ENCODE measurements around the gene CTSZ.
A peak's percentile ranks its signal among the peaks of the same experiment; 100 is the strongest.
"Not testable (repeated sequence)": the region's sequence is repeated elsewhere in the genome, so short reads cannot be mapped to it uniquely, and the experiment has no call there.

The CTSZ gene

DNA sequence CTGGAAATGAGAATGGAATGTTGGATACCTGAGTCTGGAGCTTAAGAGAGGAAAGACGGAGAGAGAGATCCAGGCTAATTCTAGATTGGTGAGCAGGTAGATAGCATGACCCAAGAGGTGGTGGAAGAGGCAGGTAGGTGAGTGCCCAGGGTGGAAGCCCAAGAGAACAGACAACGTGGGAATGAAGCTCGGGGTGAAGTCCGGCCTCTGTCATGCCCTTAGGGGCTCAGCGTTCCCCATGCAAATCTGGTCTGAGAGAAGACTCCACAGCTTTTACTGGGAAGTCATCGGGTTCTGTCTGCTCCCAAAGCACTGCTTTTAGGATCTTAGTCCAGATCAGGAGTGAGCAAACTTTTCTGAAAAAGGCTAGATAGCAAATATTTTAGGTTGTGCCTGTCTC, 22.4 kb downstream of the CTSZ start:
- H3K27me3 ChIP-seq (replicated peaks; ENCODE audit: control insufficient read depth, insufficient read depth, low read length), result no peaks in the 10 kb centered on the region
- no peaks in the 10 kb centered on the region for H3K9me3 ChIP-seq (ENCODE audit: control insufficient read depth, low read length)
- no peak for DNase-seq (ENCODE audit: low read depth)
- peaks cover 35% of the 10 kb centered on the region for H3K36me3 ChIP-seq (ENCODE audit: control insufficient read depth, insufficient read depth, low read length, severe bottlenecking)
- peaks cover 34% of the 10 kb centered on the region for H3K4me1 ChIP-seq (ENCODE audit: control insufficient read depth, insufficient read depth, low read length)
- no peak overlapping the region for H3K4me3 ChIP-seq (ENCODE audit: low read length)
- no peak overlapping the region for H3K9ac ChIP-seq (ENCODE audit: low read length)

DNA sequence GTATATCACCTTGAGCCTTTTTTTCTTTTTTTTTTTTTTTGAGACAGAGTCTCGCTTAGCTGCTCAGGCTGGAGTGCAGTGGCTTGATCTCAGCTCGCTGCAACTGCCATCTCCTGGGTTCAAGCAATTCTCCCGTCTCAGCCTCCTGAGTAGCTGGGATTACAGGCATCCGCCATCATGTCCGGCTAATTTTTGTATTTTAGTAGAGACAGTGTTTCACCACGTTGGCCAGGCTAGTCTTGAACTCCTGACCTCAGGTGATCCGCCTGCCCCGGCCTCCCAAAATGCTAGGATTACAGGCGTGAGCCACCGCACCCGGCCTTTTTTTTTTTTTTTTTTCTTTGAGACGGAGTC, 24.0 kb downstream of the CTSZ start:
- not testable (repeated sequence) for H3K27me3 ChIP-seq (replicated peaks; ENCODE audit: control insufficient read depth, insufficient read depth, low read length); DNase-seq (ENCODE audit: low read depth); H3K9me3 ChIP-seq (ENCODE audit: control insufficient read depth, low read length); H3K9ac ChIP-seq (ENCODE audit: low read length); H3K4me3 ChIP-seq (ENCODE audit: low read length)
- peaks cover 34% of the 10 kb centered on the region for H3K4me1 ChIP-seq (ENCODE audit: control insufficient read depth, insufficient read depth, low read length)
- H3K36me3 ChIP-seq (ENCODE audit: control insufficient read depth, insufficient read depth, low read length, severe bottlenecking), result peaks cover 19% of the 10 kb centered on the region

DNA sequence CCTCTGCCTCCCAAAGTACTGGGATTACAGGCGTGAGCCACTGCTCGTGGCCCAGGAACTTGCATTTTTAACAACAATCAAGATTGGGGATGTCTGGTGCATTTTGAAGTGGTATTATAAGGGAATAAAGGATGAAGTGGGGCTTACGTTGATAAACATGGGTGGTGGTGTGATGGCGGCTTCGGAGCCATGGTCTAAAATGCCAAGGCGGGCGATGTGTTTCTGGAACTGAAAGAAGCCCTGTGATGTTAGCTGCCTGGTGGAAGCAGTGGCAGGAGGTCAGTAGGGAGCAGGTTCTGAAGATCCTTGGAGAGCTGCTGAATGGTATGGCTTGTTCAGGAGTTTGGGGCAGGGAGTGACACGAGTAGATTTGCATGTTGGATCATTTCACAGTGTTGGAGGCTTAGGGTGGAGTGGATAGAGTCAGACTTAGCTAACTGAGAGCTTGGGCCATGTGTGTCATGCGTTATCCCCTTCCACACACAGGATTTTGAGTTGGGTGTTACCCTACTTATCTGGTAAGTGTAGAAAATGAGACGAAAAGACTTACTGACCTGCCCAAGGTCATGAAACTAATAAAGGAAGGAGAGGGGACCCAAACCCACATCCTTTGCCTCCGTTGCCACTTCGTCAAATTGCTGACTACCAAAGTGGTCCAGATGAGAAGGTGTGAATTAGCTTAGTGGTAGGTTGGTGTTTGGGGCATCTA, 24.5 kb downstream of the CTSZ start:
- DNase-seq (ENCODE audit: low read depth), result no peak
- no peaks in the 10 kb centered on the region for H3K27me3 ChIP-seq (replicated peaks; ENCODE audit: control insufficient read depth, insufficient read depth, low read length)
- peak overlapping the region; percentile 94 for H3K4me3 ChIP-seq (ENCODE audit: low read length)
- no peak overlapping the region for H3K9ac ChIP-seq (ENCODE audit: low read length)
- H3K36me3 ChIP-seq (ENCODE audit: control insufficient read depth, insufficient read depth, low read length, severe bottlenecking), result peaks cover 14% of the 10 kb centered on the region
- H3K9me3 ChIP-seq (ENCODE audit: control insufficient read depth, low read length), result no peaks in the 10 kb centered on the region
- H3K4me1 ChIP-seq (ENCODE audit: control insufficient read depth, insufficient read depth, low read length), result peaks cover 34% of the 10 kb centered on the region

DNA sequence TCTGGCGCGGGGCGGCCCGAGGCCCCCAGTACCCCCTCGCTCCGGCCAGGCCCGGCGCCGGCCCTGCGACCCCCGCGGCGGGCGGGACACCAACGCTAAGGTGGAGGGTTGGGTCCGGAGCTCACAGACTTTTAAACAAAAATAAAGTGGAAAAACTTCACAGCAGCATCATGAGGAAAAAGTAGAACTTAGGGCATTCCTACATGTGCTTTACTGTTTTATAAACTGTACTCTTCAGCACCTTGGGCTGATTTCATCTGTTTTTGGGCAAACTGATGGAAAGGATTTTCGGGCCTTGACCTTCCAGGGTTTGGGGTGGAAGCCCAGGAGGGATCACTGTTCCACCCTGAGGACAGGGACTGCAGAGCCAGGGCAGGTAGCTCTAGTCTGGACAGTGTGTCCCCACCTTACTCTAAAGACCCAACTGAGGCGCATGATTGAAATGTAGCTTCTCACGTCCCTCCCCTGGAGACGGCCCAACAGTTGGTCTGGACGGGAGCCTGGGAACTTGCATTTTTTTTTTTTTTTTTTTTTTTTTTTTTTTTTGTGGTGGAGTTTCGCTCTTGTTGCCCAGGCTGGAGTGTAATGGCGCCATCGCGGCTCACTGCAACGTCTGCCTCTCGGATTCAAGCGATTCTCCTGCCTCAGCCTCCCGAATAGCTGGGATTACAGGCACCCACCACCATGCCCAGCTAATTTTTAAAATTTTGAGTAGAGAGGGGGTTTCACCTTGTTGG, 25.3 kb downstream of the CTSZ start:
- H3K4me3 ChIP-seq (ENCODE audit: low read length), result peak overlapping the region; percentile 94
- no peaks in the 10 kb centered on the region for H3K9me3 ChIP-seq (ENCODE audit: control insufficient read depth, low read length)
- H3K36me3 ChIP-seq (ENCODE audit: control insufficient read depth, insufficient read depth, low read length, severe bottlenecking), result peaks cover 6% of the 10 kb centered on the region
- peak overlapping the region; percentile 90 for H3K9ac ChIP-seq (ENCODE audit: low read length)
- DNase-seq (ENCODE audit: low read depth), result peak; percentile 39
- no peaks in the 10 kb centered on the region for H3K27me3 ChIP-seq (replicated peaks; ENCODE audit: control insufficient read depth, insufficient read depth, low read length)
- H3K4me1 ChIP-seq (ENCODE audit: control insufficient read depth, insufficient read depth, low read length), result peaks cover 34% of the 10 kb centered on the region

DNA sequence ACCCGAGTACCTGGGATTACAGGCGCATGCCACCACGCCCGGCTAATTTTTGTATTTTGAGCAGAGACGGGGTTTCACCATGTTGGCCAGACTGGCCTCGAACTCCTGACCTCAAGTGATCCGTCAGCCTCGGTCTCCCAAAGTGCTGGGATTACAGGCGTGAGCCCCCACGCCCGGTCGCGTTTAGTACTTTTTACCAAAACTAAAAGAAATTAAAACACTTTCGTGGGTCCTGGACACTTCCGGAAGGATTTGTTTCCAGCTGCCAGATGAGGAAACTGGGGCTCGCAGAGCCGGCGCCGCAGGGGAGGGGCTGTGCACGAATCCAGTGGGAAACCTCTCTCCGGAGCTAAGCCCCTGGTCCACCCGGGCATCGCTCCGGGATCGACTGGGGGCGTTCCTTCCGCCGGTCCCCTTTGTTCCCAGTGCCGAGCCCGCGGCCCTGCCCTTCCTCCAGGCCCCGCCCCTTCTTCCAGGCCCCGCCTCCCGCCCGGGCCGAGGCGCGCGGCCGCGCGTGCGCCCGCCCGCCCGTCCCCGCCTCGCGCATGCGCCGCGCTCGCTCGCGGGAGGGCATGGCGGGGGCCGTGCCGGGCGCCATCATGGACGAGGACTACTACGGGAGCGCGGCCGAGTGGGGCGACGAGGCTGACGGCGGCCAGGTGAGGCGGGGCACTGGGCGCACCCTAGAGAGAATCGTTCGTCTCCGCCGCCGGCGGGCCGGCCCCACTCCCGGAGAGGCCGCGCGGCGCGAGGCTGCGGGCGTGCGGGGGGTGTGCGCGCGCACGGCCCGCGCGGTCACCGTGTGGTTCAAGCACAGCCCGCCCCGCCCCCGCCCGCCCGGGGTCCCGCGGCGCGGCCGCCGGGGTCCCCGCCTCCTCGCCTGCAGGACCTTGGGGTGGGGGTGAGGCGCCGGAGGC, 26.1 kb downstream of the CTSZ start, which contains the start of gene NELFCD:
TSS of gene NELFCD (plus strand) at position 546 of the 917 bp plus-strand sequence. CDS start at position 600, 54 bp downstream.
- H3K9me3 ChIP-seq (ENCODE audit: control insufficient read depth, low read length), result peaks cover 7% of the 10 kb centered on the region
- peaks cover 33% of the 10 kb centered on the region for H3K4me1 ChIP-seq (ENCODE audit: control insufficient read depth, insufficient read depth, low read length)
- H3K36me3 ChIP-seq (ENCODE audit: control insufficient read depth, insufficient read depth, low read length, severe bottlenecking), result no peaks in the 10 kb centered on the region
- H3K4me3 ChIP-seq (ENCODE audit: low read length), result peak within 1 kb of the TSS; percentile 94
- no peaks in the 10 kb centered on the region for H3K27me3 ChIP-seq (replicated peaks; ENCODE audit: control insufficient read depth, insufficient read depth, low read length)
- peak within 1 kb of the TSS; percentile 90 for H3K9ac ChIP-seq (ENCODE audit: low read length)
- peak; percentile 96 for DNase-seq (ENCODE audit: low read depth)

DNA sequence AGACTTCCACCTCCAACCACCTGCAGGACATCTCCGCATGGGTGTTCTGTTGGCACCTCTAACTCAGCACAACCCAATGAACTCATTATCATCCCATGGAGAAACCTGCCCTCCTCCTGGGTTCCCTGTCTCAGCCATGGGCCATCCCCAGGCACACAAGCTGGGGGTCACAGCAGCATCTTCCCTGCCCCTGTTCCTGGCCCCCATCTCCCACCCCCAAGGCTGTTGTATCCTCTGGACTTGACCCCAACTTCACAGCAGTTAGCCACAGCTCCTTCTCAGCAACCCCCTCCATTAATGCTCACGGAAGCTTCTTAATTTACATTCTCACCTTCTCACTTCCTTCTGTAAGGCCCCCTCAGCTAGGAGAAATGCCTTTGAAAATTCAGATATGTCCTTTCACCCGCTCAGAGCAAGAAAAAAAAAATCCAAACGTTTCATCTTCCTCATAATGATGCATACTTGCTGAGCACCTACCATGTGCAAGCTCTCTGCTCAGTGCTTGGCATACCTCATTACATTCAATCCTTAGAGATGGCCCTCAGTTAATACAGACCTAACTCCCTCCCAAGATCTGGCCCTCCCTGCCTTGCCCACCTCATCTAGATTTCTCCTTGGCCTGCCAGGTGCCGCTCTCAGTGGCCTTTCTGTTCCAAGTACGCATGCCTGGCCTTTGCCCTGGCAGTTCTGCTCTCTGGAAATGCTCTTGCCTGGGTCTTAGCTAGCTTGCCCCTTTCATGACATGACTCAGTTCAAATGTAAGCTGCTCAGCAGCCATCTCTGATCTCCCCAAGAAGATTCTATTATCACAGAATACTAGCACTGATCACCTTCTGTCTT, 28.5 kb downstream of the CTSZ start:
- H3K4me3 ChIP-seq (ENCODE audit: low read length), result no peak overlapping the region
- DNase-seq (ENCODE audit: low read depth), result no peak
- peaks cover 13% of the 10 kb centered on the region for H3K4me1 ChIP-seq (ENCODE audit: control insufficient read depth, insufficient read depth, low read length)
- no peaks in the 10 kb centered on the region for H3K36me3 ChIP-seq (ENCODE audit: control insufficient read depth, insufficient read depth, low read length, severe bottlenecking)
- H3K9ac ChIP-seq (ENCODE audit: low read length), result no peak overlapping the region
- peaks cover 18% of the 10 kb centered on the region for H3K9me3 ChIP-seq (ENCODE audit: control insufficient read depth, low read length)
- no peaks in the 10 kb centered on the region for H3K27me3 ChIP-seq (replicated peaks; ENCODE audit: control insufficient read depth, insufficient read depth, low read length)

DNA sequence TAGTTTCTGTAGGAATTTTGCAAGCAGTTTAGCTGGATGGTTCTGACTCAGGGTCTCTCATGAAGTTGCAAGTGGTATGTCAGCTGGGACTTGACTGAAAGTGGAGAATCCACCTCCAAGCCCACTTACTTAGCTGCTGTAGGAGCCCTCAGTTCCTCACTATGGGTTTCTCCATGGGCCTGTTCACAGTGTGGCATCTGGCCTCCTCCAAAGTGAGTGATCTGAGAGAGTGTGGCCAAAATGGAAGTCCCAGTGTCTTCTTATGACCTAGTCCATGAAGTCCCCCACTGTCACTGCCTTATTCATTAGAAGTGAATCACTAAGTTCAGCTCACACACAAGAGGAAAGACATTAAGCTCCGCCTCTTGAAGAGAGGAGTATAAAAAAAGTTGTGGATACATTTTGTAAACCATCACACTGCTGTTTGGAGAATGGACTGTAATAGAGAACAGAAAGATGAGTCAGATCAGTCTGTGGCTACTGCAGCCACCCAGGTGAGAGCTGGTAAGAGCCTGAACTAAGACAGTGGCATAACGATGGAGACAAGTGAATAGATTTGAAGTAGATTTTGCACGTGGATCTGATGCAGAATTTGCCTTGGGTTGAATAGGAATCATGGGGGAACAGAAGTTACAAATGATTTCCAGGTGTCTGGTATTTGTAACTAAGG, 30.9 kb downstream of the CTSZ start:
- no peak for DNase-seq (ENCODE audit: low read depth)
- Histone ChIP-seq H3K9me3 (ENCODE audit: control insufficient read depth, low read length) (peaks cover 18% of the 10 kb centered on the region), H3K9ac (ENCODE audit: low read length) (no peak overlapping the region), H3K4me3 (ENCODE audit: low read length) (no peak overlapping the region), H3K4me1 (ENCODE audit: control insufficient read depth, insufficient read depth, low read length) (peaks cover 4% of the 10 kb centered on the region), H3K27me3 (replicated peaks; ENCODE audit: control insufficient read depth, insufficient read depth, low read length) (no peaks in the 10 kb centered on the region), H3K36me3 (ENCODE audit: control insufficient read depth, insufficient read depth, low read length, severe bottlenecking) (no peaks in the 10 kb centered on the region)

DNA sequence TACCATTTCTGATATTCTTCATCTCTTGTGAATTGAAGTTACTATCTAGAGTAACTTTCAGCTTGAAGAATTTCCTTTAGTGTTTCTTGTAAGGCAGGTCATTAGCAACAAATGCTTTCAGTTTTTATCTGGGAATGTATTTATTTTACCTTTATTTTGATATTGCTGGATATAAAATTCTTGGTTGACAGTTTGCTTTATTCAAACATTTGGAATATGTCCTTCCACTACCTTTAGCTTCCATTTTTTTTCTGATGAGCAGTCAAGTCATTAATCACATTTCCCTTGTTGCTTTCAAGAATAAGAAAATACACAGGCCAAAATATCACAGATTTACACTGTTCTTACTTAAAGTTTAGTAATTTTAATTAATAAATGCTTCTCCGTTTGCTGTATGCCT, 31.7 kb downstream of the CTSZ start:
- Histone ChIP-seq H3K9me3 (ENCODE audit: control insufficient read depth, low read length) (peaks cover 18% of the 10 kb centered on the region), H3K9ac (ENCODE audit: low read length) (no peak overlapping the region), H3K36me3 (ENCODE audit: control insufficient read depth, insufficient read depth, low read length, severe bottlenecking) (no peaks in the 10 kb centered on the region), H3K4me3 (ENCODE audit: low read length) (no peak overlapping the region), H3K4me1 (ENCODE audit: control insufficient read depth, insufficient read depth, low read length) (no peaks in the 10 kb centered on the region), H3K27me3 (replicated peaks; ENCODE audit: control insufficient read depth, insufficient read depth, low read length) (no peaks in the 10 kb centered on the region)
- DNase-seq (ENCODE audit: low read depth), result no peak

DNA sequence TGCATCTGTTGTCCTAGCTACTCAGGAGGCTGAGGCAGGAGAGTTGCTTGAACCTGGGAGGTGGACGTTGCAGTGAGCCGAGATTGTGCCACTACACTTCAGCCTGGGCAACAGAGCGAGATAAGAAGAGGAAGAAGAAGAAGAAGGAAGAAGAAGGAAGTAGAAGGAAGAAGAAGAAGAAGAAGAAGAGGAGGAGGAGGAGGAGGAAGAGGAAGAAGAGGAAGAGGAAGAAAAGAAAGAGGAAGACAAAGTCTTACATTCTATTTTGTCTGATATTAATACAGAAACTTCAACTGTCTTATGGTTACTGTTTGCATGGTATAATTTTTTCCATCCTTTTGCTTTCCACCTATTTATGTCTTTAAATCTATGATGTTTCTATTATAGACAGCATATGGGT, 33.2 kb downstream of the CTSZ start:
- H3K9me3 ChIP-seq (ENCODE audit: control insufficient read depth, low read length), result peaks cover 32% of the 10 kb centered on the region
- no peaks in the 10 kb centered on the region for H3K36me3 ChIP-seq (ENCODE audit: control insufficient read depth, insufficient read depth, low read length, severe bottlenecking)
- no peak overlapping the region for H3K9ac ChIP-seq (ENCODE audit: low read length)
- no peaks in the 10 kb centered on the region for H3K4me1 ChIP-seq (ENCODE audit: control insufficient read depth, insufficient read depth, low read length)
- DNase-seq (ENCODE audit: low read depth), result no peak
- no peaks in the 10 kb centered on the region for H3K27me3 ChIP-seq (replicated peaks; ENCODE audit: control insufficient read depth, insufficient read depth, low read length)
- H3K4me3 ChIP-seq (ENCODE audit: low read length), result no peak overlapping the region

DNA sequence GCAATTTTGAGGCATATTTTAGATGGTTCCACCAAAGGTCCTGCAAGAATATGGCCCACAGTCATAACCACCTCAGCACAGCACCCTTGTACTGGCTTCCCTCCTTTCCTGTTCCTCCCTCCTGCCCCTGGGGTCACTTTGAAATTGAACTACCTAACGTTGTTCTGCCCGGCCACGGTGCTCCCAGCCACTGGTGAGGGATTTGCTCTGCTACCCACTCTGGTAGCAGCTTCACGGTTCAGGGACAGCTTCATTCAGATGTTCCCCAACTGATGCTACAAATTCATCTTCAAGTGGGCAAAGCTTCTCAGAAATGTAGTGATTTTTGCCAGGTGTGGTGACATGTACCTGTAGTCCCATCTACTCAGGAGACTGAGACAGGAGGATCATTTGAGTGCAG, 33.9 kb downstream of the CTSZ start:
- peaks cover 35% of the 10 kb centered on the region for H3K9me3 ChIP-seq (ENCODE audit: control insufficient read depth, low read length)
- no peak overlapping the region for H3K4me3 ChIP-seq (ENCODE audit: low read length)
- DNase-seq (ENCODE audit: low read depth), result no peak
- H3K27me3 ChIP-seq (replicated peaks; ENCODE audit: control insufficient read depth, insufficient read depth, low read length), result no peaks in the 10 kb centered on the region
- H3K4me1 ChIP-seq (ENCODE audit: control insufficient read depth, insufficient read depth, low read length), result no peaks in the 10 kb centered on the region
- H3K36me3 ChIP-seq (ENCODE audit: control insufficient read depth, insufficient read depth, low read length, severe bottlenecking), result no peaks in the 10 kb centered on the region
- H3K9ac ChIP-seq (ENCODE audit: low read length), result no peak overlapping the region
